Measurements from ENCODE around the gene ACAA1. TPM values are rescaled to one million over a fixed set of nuclear protein-coding genes. Genes with fewer than 3 reads are reported as not detected.

ACAA1 gene
- polyA plus RNA-seq, 1 of the 3 experiments (the other 2 are of a cell fraction) = 86.4 TPM

GRCh38 chr3:38127611-38128302 is 9.2 kb downstream of the ACAA1 start:
- POLR2A ChIA-PET = no interaction called here
- DNase-seq = no peak
- peaks cover 36 to 80% of the 10 kb centered on the region in 2 experiments for H3K36me3 ChIP-seq (replicated peaks in 1 of 2; ENCODE audit: control insufficient read depth in 1 of 2, insufficient read depth in 2 of 2, low read length in 1 of 2)
- H3K4me2 ChIP-seq = no peak overlapping the region
- no peak overlapping the region for H2AFZ ChIP-seq (ENCODE audit: low read depth)
- no peaks in the 10 kb centered on the region for H3K9me2 ChIP-seq
- no peaks in the 10 kb centered on the region for H4K20me1 ChIP-seq (ENCODE audit: insufficient read depth)
- H3K79me2 ChIP-seq (ENCODE audit: insufficient read depth) = no peaks in the 10 kb centered on the region
- WGBS (ENCODE audit: low lambda C conversion rate) = 94% methylated on average over 4 of the region's 4 CpGs
- no peaks in the 10 kb centered on the region for H3K9me3 ChIP-seq
- no peak overlapping the region for H3K9ac ChIP-seq
- no peaks in the 10 kb centered on the region for H3F3A ChIP-seq (replicated peaks; ENCODE audit: insufficient read depth)
- no peak overlapping the region for H3K4me3 ChIP-seq (ENCODE audit: low read depth in 2 of 2, low read length in 1 of 2)
- no peaks in the 10 kb centered on the region for H3K4me1 ChIP-seq (ENCODE audit: control insufficient read depth in 1 of 2, insufficient read depth in 2 of 2, low read depth in 1 of 2, low read length in 1 of 2)
- no peak for TF ChIP-seq YY1 (IDR thresholded peaks at IDR 0.05; ENCODE audit: low read depth)
- TF ChIP-seq FOSL2 (IDR thresholded peaks at IDR 0.05; ENCODE audit: borderline replicate concordance, low read depth) = no peak
- TF ChIP-seq MXI1 (IDR thresholded peaks at IDR 0.05; ENCODE audit: low read depth, low read length) = no peak
- no peak for TF ChIP-seq GATA2 (CRISPR knock-in tag; IDR thresholded peaks at IDR 0.05)
- TF ChIP-seq, protein P1, sequence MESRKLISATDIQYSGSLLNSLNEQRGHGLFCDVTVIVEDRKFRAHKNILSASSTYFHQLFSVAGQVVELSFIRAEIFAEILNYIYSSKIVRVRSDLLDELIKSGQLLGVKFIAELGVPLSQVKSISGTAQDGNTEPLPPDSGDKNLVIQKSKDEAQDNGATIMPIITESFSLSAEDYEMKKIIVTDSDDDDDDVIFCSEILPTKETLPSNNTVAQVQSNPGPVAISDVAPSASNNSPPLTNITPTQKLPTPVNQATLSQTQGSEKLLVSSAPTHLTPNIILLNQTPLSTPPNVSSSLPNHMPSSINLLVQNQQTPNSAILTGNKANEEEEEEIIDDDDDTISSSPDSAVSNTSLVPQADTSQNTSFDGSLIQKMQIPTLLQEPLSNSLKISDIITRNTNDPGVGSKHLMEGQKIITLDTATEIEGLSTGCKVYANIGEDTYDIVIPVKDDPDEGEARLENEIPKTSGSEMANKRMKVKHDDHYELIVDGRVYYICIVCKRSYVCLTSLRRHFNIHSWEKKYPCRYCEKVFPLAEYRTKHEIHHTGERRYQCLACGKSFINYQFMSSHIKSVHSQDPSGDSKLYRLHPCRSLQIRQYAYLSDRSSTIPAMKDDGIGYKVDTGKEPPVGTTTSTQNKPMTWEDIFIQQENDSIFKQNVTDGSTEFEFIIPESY (IDR thresholded peaks at IDR 0.05; ENCODE audit: borderline replicate concordance, low read depth) = no peak
- TF ChIP-seq REST (IDR thresholded peaks at IDR 0.05; ENCODE audit: low read depth, low read length) = no peak
- no peak for TF ChIP-seq JUND (IDR thresholded peaks at IDR 0.05)
- TF ChIP-seq, protein P2, sequence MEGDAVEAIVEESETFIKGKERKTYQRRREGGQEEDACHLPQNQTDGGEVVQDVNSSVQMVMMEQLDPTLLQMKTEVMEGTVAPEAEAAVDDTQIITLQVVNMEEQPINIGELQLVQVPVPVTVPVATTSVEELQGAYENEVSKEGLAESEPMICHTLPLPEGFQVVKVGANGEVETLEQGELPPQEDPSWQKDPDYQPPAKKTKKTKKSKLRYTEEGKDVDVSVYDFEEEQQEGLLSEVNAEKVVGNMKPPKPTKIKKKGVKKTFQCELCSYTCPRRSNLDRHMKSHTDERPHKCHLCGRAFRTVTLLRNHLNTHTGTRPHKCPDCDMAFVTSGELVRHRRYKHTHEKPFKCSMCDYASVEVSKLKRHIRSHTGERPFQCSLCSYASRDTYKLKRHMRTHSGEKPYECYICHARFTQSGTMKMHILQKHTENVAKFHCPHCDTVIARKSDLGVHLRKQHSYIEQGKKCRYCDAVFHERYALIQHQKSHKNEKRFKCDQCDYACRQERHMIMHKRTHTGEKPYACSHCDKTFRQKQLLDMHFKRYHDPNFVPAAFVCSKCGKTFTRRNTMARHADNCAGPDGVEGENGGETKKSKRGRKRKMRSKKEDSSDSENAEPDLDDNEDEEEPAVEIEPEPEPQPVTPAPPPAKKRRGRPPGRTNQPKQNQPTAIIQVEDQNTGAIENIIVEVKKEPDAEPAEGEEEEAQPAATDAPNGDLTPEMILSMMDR (IDR thresholded peaks at IDR 0.05) = no peak
- TF ChIP-seq, protein P3, sequence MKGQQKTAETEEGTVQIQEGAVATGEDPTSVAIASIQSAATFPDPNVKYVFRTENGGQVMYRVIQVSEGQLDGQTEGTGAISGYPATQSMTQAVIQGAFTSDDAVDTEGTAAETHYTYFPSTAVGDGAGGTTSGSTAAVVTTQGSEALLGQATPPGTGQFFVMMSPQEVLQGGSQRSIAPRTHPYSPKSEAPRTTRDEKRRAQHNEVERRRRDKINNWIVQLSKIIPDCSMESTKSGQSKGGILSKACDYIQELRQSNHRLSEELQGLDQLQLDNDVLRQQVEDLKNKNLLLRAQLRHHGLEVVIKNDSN (IDR thresholded peaks at IDR 0.05; ENCODE audit: borderline replicate concordance, low read depth) = no peak
- no peak for TF ChIP-seq RCOR1 (IDR thresholded peaks at IDR 0.05; ENCODE audit: low read length)
- TF ChIP-seq SIN3A (IDR thresholded peaks at IDR 0.05; ENCODE audit: borderline replicate concordance, low read depth, low read length) = no peak
- no peak for TF ChIP-seq FOXJ3 (CRISPR knock-in tag; IDR thresholded peaks at IDR 0.05)
- TF ChIP-seq NRF1 (IDR thresholded peaks at IDR 0.05; ENCODE audit: low read depth, low read length) = no peak
- TF ChIP-seq FOXM1 (IDR thresholded peaks at IDR 0.05; ENCODE audit: low read depth) = no peak
- TF ChIP-seq NFIC (IDR thresholded peaks at IDR 0.05; ENCODE audit: borderline replicate concordance) = no peak
- TF ChIP-seq CHD2 (IDR thresholded peaks at IDR 0.05; ENCODE audit: low read length, partially characterized antibody) = no peak
- no peak overlapping the region for H3K27ac ChIP-seq (ENCODE audit: low read depth in 2 of 2, low read length in 1 of 2)
- no peaks in the 10 kb centered on the region for H3K27me3 ChIP-seq (ENCODE audit: insufficient read depth)
- CTCF ChIA-PET = interaction anchor here (0.8 to 2.3 kb wide), 2 partner anchors 8 to 10 kb away, joined by 4 to 7 read pairs; no protein-coding TSS in a partner anchor
